Heart left ventricle (tissue), 13 donors: ENCODE data around the gene SERPINB2.

Experiments
- POLR2A ChIP-seq, 2 donors: fragments of 450-650 bp; IDR thresholded peaks; one replicate each; pipeline ENCODE4 v1.6.1; 2017; ENCODE audit warnings: antibody characterized with exemption in 2 of 2, mild to moderate bottlenecking in 2 of 2, moderate library complexity in 2 of 2
- TF ChIP-seq, protein P1 (sequence below), 12 donors: fragments of 200-600 bp; sonication (generic) in 4 of 12; IDR thresholded peaks; one replicate each; pipeline versions ENCODE4 v1.5.0 to v1.8.0; 2018 to 2022; ENCODE audit warnings: antibody characterized with exemption in 12 of 12, mild to moderate bottlenecking in 5 of 12
- donor health status: ischemic (EF 13 %, LVEDD 7.1; RV severe dilation, severe dysfunction).
- donor health status: DM: no; HTN: yes; CAD: no.
- donor health status: DM: no; HTN: no; CAD: no.
- donor health status: ischemic (EF 25% LVEDD 6.9; RV normal size, moderate dysfunction).
- donor health status: ischemic (EF 25% LVEDD 5.7; RV mildly dilated, moderate dysfunction).
- donor health status: ischemic (EF 35%, LVEDD 5.7; RV mildly dilated, moderate dysfunction).
- donor health status: nonischemic (EF 11% LVEDD 7.7; RV severe dilation, severe dysfunction).
- donor health status: DM: yes; HTN: yes; CAD: no.
- donor health status: PGD.
- donor health status: ischemic (EF 29% LVEDD 5.4; RV normal size, mild dysfunction).
- donor health status: nonischemic (EF 23%, LVEDD 6.1; RV moderate dilation, normal function).

DNA sequence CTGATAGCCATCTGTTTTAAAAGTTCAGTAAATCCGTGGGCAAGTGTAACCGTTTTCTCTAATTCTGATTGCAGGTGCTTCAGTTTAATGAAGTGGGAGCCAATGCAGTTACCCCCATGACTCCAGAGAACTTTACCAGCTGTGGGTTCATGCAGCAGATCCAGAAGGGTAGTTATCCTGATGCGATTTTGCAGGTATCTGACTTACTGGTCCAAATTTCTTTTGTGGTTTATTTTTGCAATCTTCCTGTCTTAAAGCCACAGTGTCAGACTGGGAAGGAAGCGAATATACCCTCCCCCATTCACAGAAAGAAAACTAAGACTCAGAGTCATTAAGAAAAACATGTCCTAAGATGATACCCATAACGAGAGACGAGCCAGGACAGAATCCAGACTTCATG lies 7.7 kb downstream of the SERPINB2 start:
- TF ChIP-seq, protein P1, sequence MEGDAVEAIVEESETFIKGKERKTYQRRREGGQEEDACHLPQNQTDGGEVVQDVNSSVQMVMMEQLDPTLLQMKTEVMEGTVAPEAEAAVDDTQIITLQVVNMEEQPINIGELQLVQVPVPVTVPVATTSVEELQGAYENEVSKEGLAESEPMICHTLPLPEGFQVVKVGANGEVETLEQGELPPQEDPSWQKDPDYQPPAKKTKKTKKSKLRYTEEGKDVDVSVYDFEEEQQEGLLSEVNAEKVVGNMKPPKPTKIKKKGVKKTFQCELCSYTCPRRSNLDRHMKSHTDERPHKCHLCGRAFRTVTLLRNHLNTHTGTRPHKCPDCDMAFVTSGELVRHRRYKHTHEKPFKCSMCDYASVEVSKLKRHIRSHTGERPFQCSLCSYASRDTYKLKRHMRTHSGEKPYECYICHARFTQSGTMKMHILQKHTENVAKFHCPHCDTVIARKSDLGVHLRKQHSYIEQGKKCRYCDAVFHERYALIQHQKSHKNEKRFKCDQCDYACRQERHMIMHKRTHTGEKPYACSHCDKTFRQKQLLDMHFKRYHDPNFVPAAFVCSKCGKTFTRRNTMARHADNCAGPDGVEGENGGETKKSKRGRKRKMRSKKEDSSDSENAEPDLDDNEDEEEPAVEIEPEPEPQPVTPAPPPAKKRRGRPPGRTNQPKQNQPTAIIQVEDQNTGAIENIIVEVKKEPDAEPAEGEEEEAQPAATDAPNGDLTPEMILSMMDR (IDR thresholded peaks at IDR 0.05) = no peak
- no peak for TF ChIP-seq POLR2A (IDR thresholded peaks at IDR 0.05)
